WTC11 (cell line): ENCODE data around the gene LAMA2. TPM values are rescaled to one million over a fixed set of nuclear protein-coding genes. Genes with fewer than 3 reads are reported as not detected.
A peak's percentile ranks its signal among the peaks of the same experiment; 100 is the strongest.

ENCODE experiments used
- ATAC-seq: fragments of 200-7000 bp; cut with Tn5 transposase; 2 replicates; pipeline ENCODE4 v1.10.0; 2021; ENCODE audit warnings: mild to moderate bottlenecking, moderate library complexity
- CTCF ChIA-PET: fragments of 300-600 bp; sonication (Branson Sonifier 250); formaldehyde crosslinking; loops from one replicate; lab custom pipeline; 2021; ENCODE audit warnings: antibody characterized with exemption; lab: Charles Lee
- POLR2A ChIA-PET: fragments of 350-600 bp; sonication (Branson Sonifier 250); formaldehyde crosslinking; loops from one replicate; lab custom pipeline; 2021; ENCODE audit warnings: antibody characterized with exemption; lab: Charles Lee
- DNase-seq: peaks from one replicate; pipeline ENCODE4 v3.0.0; 2021; ENCODE audit warnings: low spot score
- H3K27ac Mint-ChIP-seq: 2 replicates; pipeline ENCODE4 v1.8.0; 2021; ENCODE audit warnings: mixed read lengths
- H3K27me3 Mint-ChIP-seq: 2 replicates; pipeline ENCODE4 v1.8.0; 2021; ENCODE audit warnings: low read depth, mild to moderate bottlenecking, moderate library complexity, mixed read lengths
- H3K36me3 Mint-ChIP-seq: 2 replicates; pipeline ENCODE4 v1.8.0; 2021; ENCODE audit warnings: mixed read lengths
- H3K4me1 Mint-ChIP-seq: 2 replicates; pipeline ENCODE4 v1.8.0; 2022; ENCODE audit warnings: mixed read lengths
- H3K4me3 Mint-ChIP-seq: 2 replicates; pipeline ENCODE4 v1.8.0; 2021; ENCODE audit warnings: mild to moderate bottlenecking, moderate library complexity, mixed read lengths
- H3K9me3 Mint-ChIP-seq: 2 replicates; pipeline ENCODE4 v1.8.0; 2021; ENCODE audit warnings: mixed read lengths
- EMX1 ChIP-seq: fragments of 250-450 bp; sonication (Bioruptor Pico); IDR thresholded peaks from 2 replicates; pipeline ENCODE4 v1.8.0; 2021; ENCODE audit warnings: mild to moderate bottlenecking
- GTF2I ChIP-seq: fragments of 250-450 bp; sonication (Bioruptor Pico); conservative IDR thresholded peaks from 2 replicates; pipeline ENCODE4 v1.4.0; 2021; ENCODE audit warnings: mild to moderate bottlenecking
- NFATC4 ChIP-seq: fragments of 250-450 bp; sonication (Bioruptor Pico); IDR thresholded peaks from 2 replicates; pipeline ENCODE4 v1.9.0; 2021; ENCODE audit warnings: mild to moderate bottlenecking
- NFYB ChIP-seq: sonication (generic); formaldehyde crosslinking; conservative IDR thresholded peaks from 2 replicates; pipeline ENCODE4 v1.8.0; 2022; ENCODE audit warnings: low read depth, missing genetic modification reagents
- OVOL2 ChIP-seq: fragments of 250-450 bp; sonication (Bioruptor Pico); IDR thresholded peaks from 2 replicates; pipeline ENCODE4 v1.9.0; 2021; ENCODE audit warnings: mild to moderate bottlenecking, borderline replicate concordance
- TEAD4 ChIP-seq: sonication (generic); formaldehyde crosslinking; IDR thresholded peaks from 2 replicates; pipeline ENCODE4 v1.8.0; 2022; ENCODE audit warnings: mild to moderate bottlenecking, missing genetic modification reagents
- ZNF317 ChIP-seq: sonication (generic); formaldehyde crosslinking; IDR thresholded peaks from 2 replicates; pipeline ENCODE4 v1.8.1; 2023; ENCODE audit warnings: low read depth, mild to moderate bottlenecking, moderate library complexity, missing genetic modification reagents, borderline replicate concordance
- ZNF396 ChIP-seq: fragments of 250-450 bp; sonication (Bioruptor Pico); IDR thresholded peaks from 2 replicates; pipeline ENCODE4 v1.8.0; 2021; ENCODE audit warnings: mild to moderate bottlenecking, moderate library complexity, borderline replicate concordance
- total RNA-seq: library from RNA; stranded (reverse); gene quantifications from 3 replicates; pipeline ENCODE4 v1.2.3, GENCODE V29; 2021
- TF ChIP-seq, protein P1 (sequence below): fragments of 250-450 bp; sonication (Bioruptor Pico); conservative IDR thresholded peaks from 2 replicates; pipeline ENCODE4 v1.9.0; 2021; ENCODE audit warnings: mild to moderate bottlenecking
- TF ChIP-seq, protein P2 (sequence below): sonication (generic); formaldehyde crosslinking; IDR thresholded peaks from 2 replicates; pipeline ENCODE4 v1.8.1; 2023; ENCODE audit warnings: mild to moderate bottlenecking, missing genetic modification reagents
- TF ChIP-seq, protein P3 (sequence below): sonication (generic); formaldehyde crosslinking; IDR thresholded peaks from 2 replicates; pipeline ENCODE4 v1.8.0; 2022; ENCODE audit warnings: mild to moderate bottlenecking, missing genetic modification reagents
- TF ChIP-seq, protein P4 (sequence below): sonication (generic); formaldehyde crosslinking; IDR thresholded peaks from 2 replicates; pipeline ENCODE4 v1.8.1; 2023; ENCODE audit warnings: mild to moderate bottlenecking, missing genetic modification reagents
- TF ChIP-seq, protein P5 (sequence below): fragments of 250-450 bp; sonication (Bioruptor Pico); IDR thresholded peaks from 2 replicates; pipeline ENCODE4 v1.8.0; 2021; ENCODE audit warnings: mild to moderate bottlenecking
- TF ChIP-seq, protein P6 (sequence below): fragments of 250-450 bp; sonication (Bioruptor Pico); IDR thresholded peaks from 2 replicates; pipeline ENCODE4 v1.9.0; 2021; ENCODE audit warnings: mild to moderate bottlenecking, borderline replicate concordance
- TF ChIP-seq, protein P7 (sequence below): sonication (generic); formaldehyde crosslinking; IDR thresholded peaks from 2 replicates; pipeline ENCODE4 v1.8.1; 2022; ENCODE audit warnings: mild to moderate bottlenecking, moderate library complexity, missing genetic modification reagents
- TF ChIP-seq, protein P8 (sequence below): sonication (generic); formaldehyde crosslinking; conservative IDR thresholded peaks from 2 replicates; pipeline ENCODE4 v1.8.1; 2023; ENCODE audit warnings: mild to moderate bottlenecking, low read depth, missing genetic modification reagents, moderate library complexity
- TF ChIP-seq, protein P9 (sequence below): sonication (generic); formaldehyde crosslinking; IDR thresholded peaks from 2 replicates; pipeline ENCODE4 v1.8.0; 2022; ENCODE audit warnings: mild to moderate bottlenecking, missing genetic modification reagents

The LAMA2 gene
- total RNA-seq, 1 experiment from 2014 or later = 6.6 TPM

DNA sequence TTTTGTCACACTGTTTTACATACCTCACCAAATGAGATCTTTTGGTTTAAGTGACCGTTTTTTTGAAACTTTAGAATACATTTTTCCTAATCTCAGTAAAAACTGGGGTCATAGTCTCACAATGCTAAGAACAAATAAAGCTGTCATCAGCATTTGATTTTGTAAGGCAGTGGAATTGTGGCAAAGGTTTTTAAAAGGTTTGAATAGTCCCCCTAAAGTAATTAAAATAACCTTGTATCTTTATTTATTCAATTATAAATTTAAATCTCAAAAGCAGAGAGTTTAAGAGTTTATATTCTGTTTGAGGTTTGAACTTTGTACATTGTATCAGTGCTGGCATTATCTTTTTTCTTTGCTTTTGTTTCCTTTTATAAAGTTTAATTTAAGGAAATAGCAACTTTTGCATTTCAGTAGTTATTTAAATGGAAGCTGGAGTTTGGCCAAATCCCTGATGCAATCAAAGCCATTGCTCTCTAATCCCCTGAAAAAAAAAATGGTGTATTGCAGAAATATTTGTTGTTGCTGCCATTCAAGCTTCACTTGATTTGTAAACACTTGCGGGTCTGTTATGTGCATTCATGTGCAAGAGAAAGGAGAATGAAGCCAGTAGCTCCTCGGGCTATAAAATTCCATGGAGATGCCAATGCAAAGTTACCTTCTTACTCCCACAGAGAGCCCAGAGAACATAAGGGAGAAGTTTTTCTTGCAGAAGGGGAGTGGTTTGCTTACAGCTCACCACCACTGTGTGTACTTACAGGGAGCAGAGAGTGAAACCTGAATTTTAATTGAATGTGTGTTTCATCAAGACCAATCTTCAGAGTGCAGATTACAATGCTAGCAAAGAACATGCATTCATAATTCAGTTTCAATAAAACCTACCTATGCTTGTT is 435.2 kb downstream of the LAMA2 start:
- ATAC-seq (peak; percentile 98), DNase-seq (no peak)
- ChIA-PET POLR2A (interaction anchor here (0.6 kb wide), 1 partner anchor 337 kb away, joined by 3 read pairs; no protein-coding TSS in a partner anchor), CTCF (no interaction called here)
- H3K36me3 Mint-ChIP-seq = peaks cover 22% of the 10 kb centered on the region
- H3K27me3 Mint-ChIP-seq = peaks cover 14% of the 10 kb centered on the region
- H3K4me1 Mint-ChIP-seq = peaks cover 50% of the 10 kb centered on the region
- H3K27ac Mint-ChIP-seq = peak overlapping the region; percentile 92
- peaks cover 21% of the 10 kb centered on the region for H3K9me3 Mint-ChIP-seq
- peak overlapping the region; percentile 46 for H3K4me3 Mint-ChIP-seq
- TF ChIP-seq, protein P1, sequence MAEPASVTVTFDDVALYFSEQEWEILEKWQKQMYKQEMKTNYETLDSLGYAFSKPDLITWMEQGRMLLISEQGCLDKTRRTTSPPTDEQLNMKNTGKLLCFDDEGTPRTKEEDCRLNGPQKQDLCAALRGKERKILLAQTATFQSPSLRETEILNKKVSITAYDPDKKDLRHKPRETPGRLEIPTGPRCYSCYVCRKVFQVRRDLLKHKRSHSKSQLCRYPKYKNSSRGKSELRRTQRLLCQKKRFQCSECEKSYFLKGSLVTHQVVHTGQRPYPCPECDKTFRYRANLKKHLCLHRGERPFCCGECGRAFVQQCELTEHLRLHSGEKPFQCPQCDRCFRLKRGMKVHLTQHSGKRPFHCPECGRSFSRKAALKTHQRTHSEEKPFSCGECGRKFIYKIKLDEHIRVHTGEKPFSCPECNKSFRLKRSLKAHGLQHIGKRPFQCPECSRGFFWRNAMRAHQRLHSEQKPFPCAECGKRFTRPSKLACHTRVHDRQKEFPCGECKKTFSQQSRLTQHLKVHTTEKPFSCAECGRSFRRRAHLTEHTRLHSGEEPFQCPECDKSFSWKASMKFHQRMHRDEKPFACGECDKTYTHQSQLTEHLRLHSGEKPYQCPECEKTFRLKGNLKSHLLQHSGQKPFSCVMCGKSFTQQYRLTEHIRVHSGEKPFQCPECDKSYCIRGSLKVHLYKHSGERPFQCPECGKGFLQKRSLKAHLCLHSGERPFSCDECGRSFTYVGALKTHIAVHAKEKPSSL (CRISPR knock-in tag) = no peak
- TF ChIP-seq, protein P2, sequence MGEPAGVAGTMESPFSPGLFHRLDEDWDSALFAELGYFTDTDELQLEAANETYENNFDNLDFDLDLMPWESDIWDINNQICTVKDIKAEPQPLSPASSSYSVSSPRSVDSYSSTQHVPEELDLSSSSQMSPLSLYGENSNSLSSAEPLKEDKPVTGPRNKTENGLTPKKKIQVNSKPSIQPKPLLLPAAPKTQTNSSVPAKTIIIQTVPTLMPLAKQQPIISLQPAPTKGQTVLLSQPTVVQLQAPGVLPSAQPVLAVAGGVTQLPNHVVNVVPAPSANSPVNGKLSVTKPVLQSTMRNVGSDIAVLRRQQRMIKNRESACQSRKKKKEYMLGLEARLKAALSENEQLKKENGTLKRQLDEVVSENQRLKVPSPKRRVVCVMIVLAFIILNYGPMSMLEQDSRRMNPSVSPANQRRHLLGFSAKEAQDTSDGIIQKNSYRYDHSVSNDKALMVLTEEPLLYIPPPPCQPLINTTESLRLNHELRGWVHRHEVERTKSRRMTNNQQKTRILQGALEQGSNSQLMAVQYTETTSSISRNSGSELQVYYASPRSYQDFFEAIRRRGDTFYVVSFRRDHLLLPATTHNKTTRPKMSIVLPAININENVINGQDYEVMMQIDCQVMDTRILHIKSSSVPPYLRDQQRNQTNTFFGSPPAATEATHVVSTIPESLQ (CRISPR knock-in tag) = no peak
- TF ChIP-seq, protein P3, sequence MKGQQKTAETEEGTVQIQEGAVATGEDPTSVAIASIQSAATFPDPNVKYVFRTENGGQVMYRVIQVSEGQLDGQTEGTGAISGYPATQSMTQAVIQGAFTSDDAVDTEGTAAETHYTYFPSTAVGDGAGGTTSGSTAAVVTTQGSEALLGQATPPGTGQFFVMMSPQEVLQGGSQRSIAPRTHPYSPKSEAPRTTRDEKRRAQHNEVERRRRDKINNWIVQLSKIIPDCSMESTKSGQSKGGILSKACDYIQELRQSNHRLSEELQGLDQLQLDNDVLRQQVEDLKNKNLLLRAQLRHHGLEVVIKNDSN = no peak
- TF ChIP-seq TEAD4 (CRISPR knock-in tag) (peak; percentile 58; the same call in 1 of the 2 replicates), ZNF317 (no peak), NFYB (CRISPR knock-in tag) (no peak), NFATC4 (CRISPR knock-in tag) (no peak), EMX1 (CRISPR knock-in tag) (no peak), ZNF396 (CRISPR knock-in tag) (no peak), GTF2I (CRISPR knock-in tag) (no peak), OVOL2 (no peak)
- TF ChIP-seq, protein P4, sequence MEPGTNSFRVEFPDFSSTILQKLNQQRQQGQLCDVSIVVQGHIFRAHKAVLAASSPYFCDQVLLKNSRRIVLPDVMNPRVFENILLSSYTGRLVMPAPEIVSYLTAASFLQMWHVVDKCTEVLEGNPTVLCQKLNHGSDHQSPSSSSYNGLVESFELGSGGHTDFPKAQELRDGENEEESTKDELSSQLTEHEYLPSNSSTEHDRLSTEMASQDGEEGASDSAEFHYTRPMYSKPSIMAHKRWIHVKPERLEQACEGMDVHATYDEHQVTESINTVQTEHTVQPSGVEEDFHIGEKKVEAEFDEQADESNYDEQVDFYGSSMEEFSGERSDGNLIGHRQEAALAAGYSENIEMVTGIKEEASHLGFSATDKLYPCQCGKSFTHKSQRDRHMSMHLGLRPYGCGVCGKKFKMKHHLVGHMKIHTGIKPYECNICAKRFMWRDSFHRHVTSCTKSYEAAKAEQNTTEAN (CRISPR knock-in tag) = no peak
- TF ChIP-seq, protein P5, sequence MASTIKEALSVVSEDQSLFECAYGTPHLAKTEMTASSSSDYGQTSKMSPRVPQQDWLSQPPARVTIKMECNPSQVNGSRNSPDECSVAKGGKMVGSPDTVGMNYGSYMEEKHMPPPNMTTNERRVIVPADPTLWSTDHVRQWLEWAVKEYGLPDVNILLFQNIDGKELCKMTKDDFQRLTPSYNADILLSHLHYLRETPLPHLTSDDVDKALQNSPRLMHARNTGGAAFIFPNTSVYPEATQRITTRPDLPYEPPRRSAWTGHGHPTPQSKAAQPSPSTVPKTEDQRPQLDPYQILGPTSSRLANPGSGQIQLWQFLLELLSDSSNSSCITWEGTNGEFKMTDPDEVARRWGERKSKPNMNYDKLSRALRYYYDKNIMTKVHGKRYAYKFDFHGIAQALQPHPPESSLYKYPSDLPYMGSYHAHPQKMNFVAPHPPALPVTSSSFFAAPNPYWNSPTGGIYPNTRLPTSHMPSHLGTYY (CRISPR knock-in tag) = no peak
- TF ChIP-seq, protein P6, sequence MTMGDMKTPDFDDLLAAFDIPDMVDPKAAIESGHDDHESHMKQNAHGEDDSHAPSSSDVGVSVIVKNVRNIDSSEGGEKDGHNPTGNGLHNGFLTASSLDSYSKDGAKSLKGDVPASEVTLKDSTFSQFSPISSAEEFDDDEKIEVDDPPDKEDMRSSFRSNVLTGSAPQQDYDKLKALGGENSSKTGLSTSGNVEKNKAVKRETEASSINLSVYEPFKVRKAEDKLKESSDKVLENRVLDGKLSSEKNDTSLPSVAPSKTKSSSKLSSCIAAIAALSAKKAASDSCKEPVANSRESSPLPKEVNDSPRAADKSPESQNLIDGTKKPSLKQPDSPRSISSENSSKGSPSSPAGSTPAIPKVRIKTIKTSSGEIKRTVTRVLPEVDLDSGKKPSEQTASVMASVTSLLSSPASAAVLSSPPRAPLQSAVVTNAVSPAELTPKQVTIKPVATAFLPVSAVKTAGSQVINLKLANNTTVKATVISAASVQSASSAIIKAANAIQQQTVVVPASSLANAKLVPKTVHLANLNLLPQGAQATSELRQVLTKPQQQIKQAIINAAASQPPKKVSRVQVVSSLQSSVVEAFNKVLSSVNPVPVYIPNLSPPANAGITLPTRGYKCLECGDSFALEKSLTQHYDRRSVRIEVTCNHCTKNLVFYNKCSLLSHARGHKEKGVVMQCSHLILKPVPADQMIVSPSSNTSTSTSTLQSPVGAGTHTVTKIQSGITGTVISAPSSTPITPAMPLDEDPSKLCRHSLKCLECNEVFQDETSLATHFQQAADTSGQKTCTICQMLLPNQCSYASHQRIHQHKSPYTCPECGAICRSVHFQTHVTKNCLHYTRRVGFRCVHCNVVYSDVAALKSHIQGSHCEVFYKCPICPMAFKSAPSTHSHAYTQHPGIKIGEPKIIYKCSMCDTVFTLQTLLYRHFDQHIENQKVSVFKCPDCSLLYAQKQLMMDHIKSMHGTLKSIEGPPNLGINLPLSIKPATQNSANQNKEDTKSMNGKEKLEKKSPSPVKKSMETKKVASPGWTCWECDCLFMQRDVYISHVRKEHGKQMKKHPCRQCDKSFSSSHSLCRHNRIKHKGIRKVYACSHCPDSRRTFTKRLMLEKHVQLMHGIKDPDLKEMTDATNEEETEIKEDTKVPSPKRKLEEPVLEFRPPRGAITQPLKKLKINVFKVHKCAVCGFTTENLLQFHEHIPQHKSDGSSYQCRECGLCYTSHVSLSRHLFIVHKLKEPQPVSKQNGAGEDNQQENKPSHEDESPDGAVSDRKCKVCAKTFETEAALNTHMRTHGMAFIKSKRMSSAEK (CRISPR knock-in tag) = no peak
- TF ChIP-seq, protein P7, sequence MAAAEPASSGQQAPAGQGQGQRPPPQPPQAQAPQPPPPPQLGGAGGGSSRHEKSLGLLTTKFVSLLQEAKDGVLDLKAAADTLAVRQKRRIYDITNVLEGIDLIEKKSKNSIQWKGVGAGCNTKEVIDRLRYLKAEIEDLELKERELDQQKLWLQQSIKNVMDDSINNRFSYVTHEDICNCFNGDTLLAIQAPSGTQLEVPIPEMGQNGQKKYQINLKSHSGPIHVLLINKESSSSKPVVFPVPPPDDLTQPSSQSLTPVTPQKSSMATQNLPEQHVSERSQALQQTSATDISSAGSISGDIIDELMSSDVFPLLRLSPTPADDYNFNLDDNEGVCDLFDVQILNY = no peak
- TF ChIP-seq, protein P8, sequence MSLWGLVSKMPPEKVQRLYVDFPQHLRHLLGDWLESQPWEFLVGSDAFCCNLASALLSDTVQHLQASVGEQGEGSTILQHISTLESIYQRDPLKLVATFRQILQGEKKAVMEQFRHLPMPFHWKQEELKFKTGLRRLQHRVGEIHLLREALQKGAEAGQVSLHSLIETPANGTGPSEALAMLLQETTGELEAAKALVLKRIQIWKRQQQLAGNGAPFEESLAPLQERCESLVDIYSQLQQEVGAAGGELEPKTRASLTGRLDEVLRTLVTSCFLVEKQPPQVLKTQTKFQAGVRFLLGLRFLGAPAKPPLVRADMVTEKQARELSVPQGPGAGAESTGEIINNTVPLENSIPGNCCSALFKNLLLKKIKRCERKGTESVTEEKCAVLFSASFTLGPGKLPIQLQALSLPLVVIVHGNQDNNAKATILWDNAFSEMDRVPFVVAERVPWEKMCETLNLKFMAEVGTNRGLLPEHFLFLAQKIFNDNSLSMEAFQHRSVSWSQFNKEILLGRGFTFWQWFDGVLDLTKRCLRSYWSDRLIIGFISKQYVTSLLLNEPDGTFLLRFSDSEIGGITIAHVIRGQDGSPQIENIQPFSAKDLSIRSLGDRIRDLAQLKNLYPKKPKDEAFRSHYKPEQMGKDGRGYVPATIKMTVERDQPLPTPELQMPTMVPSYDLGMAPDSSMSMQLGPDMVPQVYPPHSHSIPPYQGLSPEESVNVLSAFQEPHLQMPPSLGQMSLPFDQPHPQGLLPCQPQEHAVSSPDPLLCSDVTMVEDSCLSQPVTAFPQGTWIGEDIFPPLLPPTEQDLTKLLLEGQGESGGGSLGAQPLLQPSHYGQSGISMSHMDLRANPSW = no peak
- TF ChIP-seq, protein P9, sequence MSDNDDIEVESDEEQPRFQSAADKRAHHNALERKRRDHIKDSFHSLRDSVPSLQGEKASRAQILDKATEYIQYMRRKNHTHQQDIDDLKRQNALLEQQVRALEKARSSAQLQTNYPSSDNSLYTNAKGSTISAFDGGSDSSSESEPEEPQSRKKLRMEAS (CRISPR knock-in tag) = no peak
